Activated CD4-positive, alpha-beta T cell treated with anti-CD3 and anti-CD28 coated beads, Interleukin-10, Interleukin-2, amounts not matched to agents 100 ng/mL and 50 ng/mL, durations not matched to agents 16 hours and 8 hours (primary cell): ENCODE results near the gene SEC62.
"Not testable (repeated sequence)": the region's sequence is repeated elsewhere in the genome, so short reads cannot be mapped to it uniquely, and the experiment has no call there.

ENCODE experiments used
- DNase-seq: peaks from one replicate; pipeline ENCODE4 v3.0.0-alpha.2; 2020

SEC62 gene

GRCh38 chr3:170016057-170016456 is 49.5 kb downstream of the SEC62 start:
- DNase-seq = no peak

- DNase-seq = not testable (repeated sequence)
Measured at GRCh38 chr3:170019306-170019705, 52.7 kb downstream of the SEC62 start.

- no peak for DNase-seq
Measured at GRCh38 chr3:170021083-170021482, 54.5 kb downstream of the SEC62 start.

GRCh38 chr3:170022336-170022735 is 55.7 kb downstream of the SEC62 start:
- no peak for DNase-seq

GRCh38 chr3:170023165-170023564 is 56.6 kb downstream of the SEC62 start:
- no peak for DNase-seq

- DNase-seq = no peak
Measured at GRCh38 chr3:170024581-170024980, 58.0 kb downstream of the SEC62 start.

GRCh38 chr3:170027233-170028102 is 60.9 kb downstream of the SEC62 start:
- peak; percentile 44 for DNase-seq

GRCh38 chr3:170033489-170033888 is 66.9 kb downstream of the SEC62 start:
- DNase-seq = peak; percentile 40

- peak; percentile 90 for DNase-seq
Measured at GRCh38 chr3:170037463-170038433, 71.1 kb downstream of the SEC62 start, which contains the start of gene GPR160. TSS of gene GPR160 (plus strand) at chr3:170037995. CDS start at chr3:170083973, 45,978 bp downstream.

- peak; percentile 26 for DNase-seq
Measured at GRCh38 chr3:170038434-170039110, 72.0 kb downstream of the SEC62 start.

GRCh38 chr3:170040418-170040817 is 73.8 kb downstream of the SEC62 start:
- no peak for DNase-seq

GRCh38 chr3:170043506-170043905 is 76.9 kb downstream of the SEC62 start:
- no peak for DNase-seq

- no peak for DNase-seq
Measured at GRCh38 chr3:170044271-170044670, 77.7 kb downstream of the SEC62 start.

- DNase-seq = no peak
Measured at GRCh38 chr3:170044795-170045244, 78.2 kb downstream of the SEC62 start.

GRCh38 chr3:170046269-170047132 is 79.9 kb downstream of the SEC62 start:
- no peak for DNase-seq

- no peak for DNase-seq
Measured at GRCh38 chr3:170047133-170047404, 80.5 kb downstream of the SEC62 start.
